ENCODE results near the gene KIF6. TPM values are rescaled to one million over a fixed set of nuclear protein-coding genes. Genes with fewer than 3 reads are reported as not detected.
"Not testable (repeated sequence)": the region's sequence is repeated elsewhere in the genome, so short reads cannot be mapped to it uniquely, and the experiment has no call there.

The KIF6 gene
- total and polyA plus RNA-seq, 8 donors: 0.19 to 1.0 (median 0.44) TPM

GRCh38 chr6:39516471-39516870 is 208.7 kb downstream of the KIF6 start:
- ATAC-seq: no peak
- H3K27me3 ChIP-seq: no peaks in the 10 kb centered on the region
- H3K4me1 ChIP-seq: no peaks in the 10 kb centered on the region
- DNase-seq: no peak
- intact Hi-C loops (cut with DNase I): no loop called here
- no peaks in the 10 kb centered on the region for H3K9me3 ChIP-seq
- FAIRE-seq: no peak
- H3K36me3 ChIP-seq: no peaks in the 10 kb centered on the region
- no peak overlapping the region for H3K4me3 ChIP-seq
- H3K27ac ChIP-seq: no peak overlapping the region
- TF ChIP-seq CTCF (IDR thresholded peaks at IDR 0.05): no peak

DNA sequence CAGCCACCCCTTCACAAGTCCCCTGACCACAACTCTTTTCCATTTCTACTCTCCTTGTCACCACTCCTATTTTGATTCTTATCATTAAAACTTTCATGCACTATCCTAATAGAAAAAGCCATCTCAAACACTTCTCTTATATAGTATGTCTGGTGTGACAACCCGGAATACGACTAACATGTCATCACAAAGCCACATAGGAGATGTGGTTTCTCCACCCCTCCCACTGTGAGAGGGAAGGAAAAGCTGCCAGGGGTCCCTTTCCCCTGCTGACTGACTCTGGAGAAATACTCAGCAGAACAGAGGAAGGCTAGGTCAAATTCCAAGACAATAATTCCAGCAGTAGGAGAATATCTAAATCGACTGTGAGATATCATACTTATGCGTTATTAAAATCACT is 209.7 kb downstream of the KIF6 start:
- FAIRE-seq: no peak
- no peaks in the 10 kb centered on the region for H3K9me3 ChIP-seq
- no peak for TF ChIP-seq CTCF (IDR thresholded peaks at IDR 0.05)
- H3K4me3 ChIP-seq: no peak overlapping the region
- no peaks in the 10 kb centered on the region for H3K27me3 ChIP-seq
- no peak for DNase-seq
- no peak for ATAC-seq
- H3K27ac ChIP-seq: no peak overlapping the region
- no peaks in the 10 kb centered on the region for H3K4me1 ChIP-seq
- H3K36me3 ChIP-seq: no peaks in the 10 kb centered on the region
- 89 to 93% methylated on average over 4 of the region's 4 CpGs for WGBS, 2 donors
- intact Hi-C loops (cut with DNase I): no loop called here

GRCh38 chr6:39515006-39515405 is 210.2 kb downstream of the KIF6 start:
- 73 to 85% methylated on average over 3 of the region's 3 CpGs for WGBS, 2 donors
- Histone ChIP-seq H3K4me1 (no peaks in the 10 kb centered on the region), H3K4me3 (no peak overlapping the region), H3K9me3 (no peaks in the 10 kb centered on the region), H3K27ac (no peak overlapping the region), H3K27me3 (no peaks in the 10 kb centered on the region), H3K36me3 (no peaks in the 10 kb centered on the region)
- intact Hi-C loops (cut with DNase I): no loop called here
- ATAC-seq (no peak), DNase-seq (no peak), FAIRE-seq (no peak)
- no peak for TF ChIP-seq CTCF (IDR thresholded peaks at IDR 0.05)

DNA sequence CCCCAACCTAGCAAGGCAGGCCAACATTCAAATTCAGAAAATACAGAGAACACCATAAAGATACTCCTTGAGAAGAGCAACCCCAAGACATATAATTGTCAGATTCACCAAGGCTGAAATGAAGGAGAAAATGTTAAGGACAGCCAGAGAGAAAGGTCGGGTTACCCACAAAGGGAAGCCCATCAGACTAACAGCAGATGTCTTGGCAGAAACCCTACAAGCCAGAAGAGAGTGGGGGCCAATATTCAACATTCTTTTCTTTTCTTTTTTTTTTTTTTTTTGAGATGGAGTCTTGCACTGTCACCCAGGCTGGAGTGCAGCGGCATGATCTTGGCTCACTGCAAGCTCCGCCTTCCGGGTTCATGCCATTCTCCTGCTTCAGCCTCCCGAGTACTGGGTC is 215.4 kb downstream of the KIF6 start:
- H3K4me1 ChIP-seq; H3K9me3 ChIP-seq; ATAC-seq; H3K36me3 ChIP-seq; H3K27ac ChIP-seq; H3K27me3 ChIP-seq; DNase-seq; FAIRE-seq; H3K4me3 ChIP-seq; intact Hi-C loops (cut with DNase I): not testable (repeated sequence)
- WGBS, 2 donors: 90 to 92% methylated on average over 5 of the region's 5 CpGs

GRCh38 chr6:39508515-39508914 is 216.7 kb downstream of the KIF6 start:
- DNase-seq (no peak), FAIRE-seq (no peak), ATAC-seq (no peak)
- Histone ChIP-seq H3K27me3 (no peaks in the 10 kb centered on the region), H3K36me3 (no peaks in the 10 kb centered on the region), H3K4me3 (no peak overlapping the region), H3K9me3 (no peaks in the 10 kb centered on the region), H3K4me1 (no peaks in the 10 kb centered on the region), H3K27ac (no peak overlapping the region)
- TF ChIP-seq CTCF (IDR thresholded peaks at IDR 0.05): no peak
- intact Hi-C loops (cut with DNase I): no loop called here
- WGBS, 2 donors: 77 to 88% methylated on average over 9 of the region's 9 CpGs
